ENCODE measurements around the gene RAB7B. TPM values are rescaled to one million over a fixed set of nuclear protein-coding genes. Genes with fewer than 3 reads are reported as not detected.

The RAB7B gene
- total RNA-seq, 1 experiment from 2014 or later, result not detected

- no peaks in the 10 kb centered on the region for H3K27me3 Mint-ChIP-seq (ENCODE audit: low read depth)
- no peak for TF ChIP-seq TCF7 (CRISPR knock-in tag; IDR thresholded peaks at IDR 0.05; ENCODE audit: low read depth)
- TF ChIP-seq IRF2 (CRISPR knock-in tag; IDR thresholded peaks at IDR 0.05; ENCODE audit: borderline replicate concordance, low read depth), result no peak
- TF ChIP-seq ZNF423 (CRISPR knock-in tag; IDR thresholded peaks at IDR 0.05), result no peak
- TF ChIP-seq CREB1 (CRISPR knock-in tag; IDR thresholded peaks at IDR 0.05), result no peak
- no peak for TF ChIP-seq CBFB (CRISPR knock-in tag; IDR thresholded peaks at IDR 0.05; ENCODE audit: low read depth)
- TF ChIP-seq ELF4 (CRISPR knock-in tag; IDR thresholded peaks at IDR 0.05; ENCODE audit: low read depth), result no peak
- no peak for TF ChIP-seq PREB (CRISPR knock-in tag; IDR thresholded peaks at IDR 0.05; ENCODE audit: borderline replicate concordance)
- no peak for TF ChIP-seq EMX1 (CRISPR knock-in tag; IDR thresholded peaks at IDR 0.05)
- ChIA-PET CTCF (interaction anchor here (0.8 kb wide), 1 partner anchor 9 kb away, joined by 3 read pairs; no protein-coding TSS in a partner anchor), POLR2A (no interaction called here)
- ATAC-seq, result no peak
- no peaks in the 10 kb centered on the region for H3K36me3 Mint-ChIP-seq
- DNase-seq (ENCODE audit: low spot score), result no peak
- no peak overlapping the region for H3K27ac Mint-ChIP-seq
- peaks cover 5% of the 10 kb centered on the region for H3K9me3 Mint-ChIP-seq
- no peak overlapping the region for H3K4me3 Mint-ChIP-seq
- peaks cover 5% of the 10 kb centered on the region for H3K4me1 Mint-ChIP-seq
These were observed 17.9 kb upstream of the RAB7B start for GRCh38 chr1:206021008-206021625.

GRCh38 chr1:206020393-206021007 is 17.3 kb upstream of the RAB7B start:
- DNase-seq (ENCODE audit: low spot score) (no peak), ATAC-seq (no peak)
- TF ChIP-seq ARID4B (CRISPR knock-in tag; IDR thresholded peaks at IDR 0.05; ENCODE audit: borderline replicate concordance) (no peak), NFYB (CRISPR knock-in tag; conservative IDR thresholded peaks at IDR 0.05; ENCODE audit: low read depth) (no peak), ZNF232 (CRISPR knock-in tag; IDR thresholded peaks at IDR 0.05) (no peak), TEAD4 (CRISPR knock-in tag; IDR thresholded peaks at IDR 0.05) (no peak), JUN (CRISPR knock-in tag; IDR thresholded peaks at IDR 0.05) (no peak), TCF7 (CRISPR knock-in tag; IDR thresholded peaks at IDR 0.05; ENCODE audit: low read depth) (no peak), GRHL2 (CRISPR knock-in tag; IDR thresholded peaks at IDR 0.05; ENCODE audit: insufficient replicate concordance, severe bottlenecking) (no peak), ATF6 (CRISPR knock-in tag; IDR thresholded peaks at IDR 0.05) (no peak), NFE2L1 (CRISPR knock-in tag; IDR thresholded peaks at IDR 0.05) (no peak), GABPB1 (CRISPR knock-in tag; IDR thresholded peaks at IDR 0.05) (no peak), OVOL2 (CRISPR knock-in tag; IDR thresholded peaks at IDR 0.05; ENCODE audit: borderline replicate concordance) (no peak), IRF2 (CRISPR knock-in tag; IDR thresholded peaks at IDR 0.05; ENCODE audit: borderline replicate concordance, low read depth) (no peak), CBFB (CRISPR knock-in tag; IDR thresholded peaks at IDR 0.05; ENCODE audit: low read depth) (no peak), AR (CRISPR knock-in tag; IDR thresholded peaks at IDR 0.05) (no peak)
- H3K4me3 Mint-ChIP-seq, result no peak overlapping the region
- peaks cover 5% of the 10 kb centered on the region for H3K9me3 Mint-ChIP-seq
- ChIA-PET POLR2A (no interaction called here), CTCF (interaction anchor here (0.8 kb wide), 1 partner anchor 9 kb away, joined by 3 read pairs; no protein-coding TSS in a partner anchor)
- H3K27me3 Mint-ChIP-seq (ENCODE audit: low read depth), result no peaks in the 10 kb centered on the region
- no peak overlapping the region for H3K27ac Mint-ChIP-seq
- H3K4me1 Mint-ChIP-seq, result peaks cover 5% of the 10 kb centered on the region
- H3K36me3 Mint-ChIP-seq, result no peaks in the 10 kb centered on the region

Data from WTC11 (cell line).